ENCODE results near the gene BACE1.
"Not testable (repeated sequence)": the region's sequence is repeated elsewhere in the genome, so short reads cannot be mapped to it uniquely, and the experiment has no call there.

The BACE1 gene

GRCh38 chr11:117272175-117272574 lies 43.9 kb downstream of the BACE1 start:
- peak; percentile 86 for DNase-seq

- DNase-seq: no peak
Measured at GRCh38 chr11:117271208-117271607, 44.8 kb downstream of the BACE1 start.

DNA sequence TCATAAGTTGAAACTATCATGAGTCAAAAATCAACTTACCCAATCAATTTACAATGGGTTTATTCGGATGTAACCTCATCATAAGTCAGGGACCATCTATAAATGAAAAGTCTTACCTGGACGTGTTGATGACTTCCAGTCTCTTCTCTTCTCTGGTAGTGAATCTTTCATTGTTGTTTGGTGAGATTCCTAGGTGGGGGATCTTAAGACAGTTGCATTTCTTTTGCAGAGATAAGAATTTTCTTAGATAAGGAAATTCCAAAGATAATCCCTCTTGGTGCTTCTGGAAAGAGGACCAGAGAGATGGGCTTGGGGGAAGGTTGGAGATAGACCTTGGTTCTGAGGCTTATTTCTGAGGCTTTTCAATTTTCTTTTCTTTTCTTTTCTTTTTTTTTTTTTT lies 46.2 kb downstream of the BACE1 start:
- no peak for DNase-seq

- no peak for DNase-seq
Measured at GRCh38 chr11:117265745-117266144, 50.3 kb downstream of the BACE1 start.

DNA sequence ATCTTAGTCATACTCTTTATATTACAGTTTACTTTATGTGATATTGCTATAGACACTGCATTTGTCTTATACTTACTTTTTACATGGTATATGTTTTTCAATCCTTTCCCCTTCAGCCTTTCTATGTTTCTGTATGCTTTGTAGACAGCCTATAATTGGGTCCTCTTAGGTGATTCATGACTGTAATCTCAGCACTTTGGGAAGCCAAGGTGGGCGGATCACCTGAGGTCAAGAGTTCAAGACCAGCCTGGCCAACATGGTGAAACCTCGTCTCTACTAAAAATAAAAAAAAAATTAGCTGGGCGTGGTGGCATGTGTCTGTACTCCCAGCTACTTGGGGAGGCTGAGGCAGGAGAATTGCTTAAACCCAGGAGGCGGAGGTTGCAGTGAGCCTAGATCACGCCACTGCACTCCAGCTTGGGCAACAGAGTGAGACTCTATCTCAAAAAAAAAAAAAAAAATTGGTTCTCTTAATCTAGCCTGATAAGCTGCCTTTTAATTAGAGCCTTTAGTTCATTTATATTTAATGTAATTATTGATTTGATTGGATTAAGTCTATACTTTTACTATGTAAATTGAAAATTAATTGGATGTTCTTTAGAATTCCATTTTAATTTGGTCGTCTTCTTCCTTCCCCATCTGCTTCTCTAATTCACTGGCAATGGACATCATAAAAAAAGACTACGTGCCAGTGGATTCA lies 51.3 kb downstream of the BACE1 start:
- not testable (repeated sequence) for DNase-seq

DNA sequence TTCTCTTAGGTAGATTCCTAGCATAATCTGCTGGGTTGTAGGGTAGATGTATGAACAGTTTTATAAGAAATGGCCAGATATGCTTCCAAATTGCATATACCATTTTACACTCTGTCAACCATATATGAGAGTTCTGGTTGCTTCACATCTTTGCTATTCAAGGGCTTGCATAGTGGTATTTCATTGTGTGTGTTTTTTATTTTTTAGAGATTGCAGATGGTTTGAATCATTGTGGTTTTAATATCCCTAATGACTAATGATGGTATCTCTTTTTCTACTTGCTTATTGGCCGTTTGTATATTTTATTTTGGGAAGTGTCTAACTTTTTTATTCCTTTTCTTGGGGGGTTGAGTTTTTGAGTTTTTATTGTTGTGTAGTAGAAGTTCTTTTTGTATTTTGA lies 56.6 kb downstream of the BACE1 start:
- DNase-seq: no peak

GRCh38 chr11:117258576-117258975 lies 57.5 kb downstream of the BACE1 start:
- no peak for DNase-seq

DNA sequence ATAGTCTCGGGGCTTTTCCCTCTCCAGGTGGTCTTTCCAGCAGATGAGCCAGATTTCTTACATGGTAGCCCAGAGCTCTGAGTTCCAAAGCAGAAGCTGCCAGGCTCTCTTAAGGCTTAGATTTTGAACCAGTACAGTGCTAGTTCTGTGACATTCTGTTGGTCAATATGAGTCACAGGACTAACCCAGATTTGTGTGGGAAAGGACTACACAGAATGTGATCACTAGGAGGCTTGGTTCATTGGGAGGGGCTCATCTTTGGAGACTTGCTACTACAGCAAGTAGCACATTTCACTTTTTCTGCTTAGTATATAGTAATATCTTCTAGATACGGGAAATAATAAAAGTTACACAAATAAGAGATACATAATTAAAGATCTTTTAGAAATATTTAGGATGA lies 59.5 kb downstream of the BACE1 start:
- no peak for DNase-seq

DNA sequence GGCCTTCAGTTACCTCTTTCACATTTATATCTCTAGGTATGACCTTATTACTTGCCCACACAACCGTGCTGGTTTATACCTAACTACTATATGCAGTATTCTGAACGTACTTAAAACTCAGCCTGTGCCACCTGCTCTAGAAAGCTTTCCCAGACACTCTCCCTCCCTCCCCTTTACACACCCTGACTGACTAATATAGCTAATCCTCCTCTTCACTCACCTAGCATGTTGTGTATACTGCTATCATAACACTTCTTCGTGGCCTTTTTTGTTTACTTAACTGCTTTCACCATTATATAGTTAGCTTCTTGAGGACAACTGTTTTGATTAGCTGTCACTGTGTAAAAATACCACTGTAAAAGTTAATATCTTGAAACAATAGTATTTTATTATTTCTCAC lies 60.1 kb downstream of the BACE1 start:
- no peak for DNase-seq

DNA sequence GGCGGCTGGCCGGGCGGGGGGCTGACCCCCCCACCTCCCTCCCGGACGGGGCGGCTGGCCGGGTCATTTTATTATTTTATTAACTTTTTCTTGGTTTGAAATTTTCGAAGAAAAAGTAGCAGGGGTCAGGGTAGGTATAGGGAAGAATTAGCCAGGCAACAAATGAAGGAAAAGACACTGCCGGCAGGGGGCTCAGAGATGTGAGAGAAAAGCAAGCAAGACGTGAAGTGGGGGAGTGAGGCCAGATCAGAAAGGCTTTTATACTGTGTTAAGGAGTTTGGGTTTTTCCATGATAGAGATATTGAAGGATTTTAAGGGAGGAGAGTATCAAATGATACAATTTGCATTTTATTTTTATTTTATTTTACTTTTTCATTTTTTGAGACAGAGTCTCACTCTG lies 64.5 kb downstream of the BACE1 start:
- no peak for DNase-seq

DNA sequence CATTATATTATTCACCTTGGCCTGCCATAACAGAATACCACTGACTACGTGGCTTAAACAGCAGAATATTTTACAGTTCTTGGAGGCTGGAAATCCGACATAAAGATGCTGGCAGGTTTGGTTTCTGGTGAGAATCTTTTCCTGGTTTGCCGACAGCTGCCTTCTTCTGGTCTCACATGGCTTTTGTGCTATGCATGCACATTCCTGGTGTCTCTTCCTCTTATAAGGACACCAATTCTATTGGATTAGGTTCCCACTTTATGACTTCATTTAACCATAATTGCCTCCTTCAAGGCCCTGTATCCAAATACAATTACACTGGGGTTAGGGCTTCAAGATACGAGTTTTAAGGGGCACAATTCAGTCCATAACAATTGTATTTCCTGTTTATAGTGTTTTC lies 66.5 kb downstream of the BACE1 start:
- DNase-seq: no peak

- no peak for DNase-seq
Measured at GRCh38 chr11:117248341-117248740, 67.7 kb downstream of the BACE1 start.

DNA sequence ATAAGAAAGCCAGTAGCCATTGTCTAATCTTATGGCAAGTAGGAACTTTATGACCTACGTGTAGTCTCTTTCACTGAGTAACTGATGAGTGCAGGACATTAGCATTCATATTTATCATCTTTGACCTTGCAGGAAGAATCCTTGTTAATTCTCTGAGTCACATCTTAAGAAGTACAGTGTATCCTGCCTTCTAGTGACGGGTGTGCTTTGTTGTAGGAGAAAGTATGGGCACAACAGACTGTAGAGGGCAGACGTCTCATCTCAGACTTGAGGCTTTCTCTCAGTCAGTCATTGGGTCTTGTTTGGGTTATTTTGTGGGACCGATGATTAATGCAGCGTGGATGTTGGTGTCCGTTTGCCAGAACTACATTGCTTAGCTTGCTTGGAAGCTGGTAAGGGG lies 76.8 kb downstream of the BACE1 start:
- no peak for DNase-seq

DNA sequence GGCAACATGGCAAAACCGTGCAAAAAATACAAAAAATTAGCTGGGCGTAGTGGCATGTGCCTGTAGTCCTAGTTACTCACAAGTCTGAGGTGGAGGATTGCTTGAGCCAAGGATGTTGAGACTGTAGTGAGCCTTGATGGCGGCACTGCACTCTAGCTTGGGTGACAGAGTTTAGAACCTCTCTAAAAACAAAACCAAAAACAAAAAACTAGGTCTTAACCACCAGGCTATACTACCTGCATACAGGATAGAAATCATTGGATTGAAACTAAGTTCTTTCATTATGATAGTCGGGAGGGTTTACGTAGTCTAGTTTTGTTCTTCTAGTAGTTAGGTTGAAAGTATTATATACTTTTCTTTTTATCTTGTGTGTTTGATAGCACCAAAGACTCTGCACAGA lies 77.8 kb downstream of the BACE1 start:
- no peak for DNase-seq

Measured in MV-4-11 (cell line).